ENCODE results near the gene KIF22.

The KIF22 gene

GRCh38 chr16:29809031-29809747 lies 18.6 kb downstream of the KIF22 start:
- WGBS, 2 experiments: 86 to 87% methylated on average over 31 of the region's 31 CpGs
- H3K4me1 ChIP-seq (ENCODE audit: control insufficient read depth, insufficient read depth, low read length): peaks cover 46% of the 10 kb centered on the region
- H3K27ac ChIP-seq (ENCODE audit: insufficient read depth, low read depth, low read length, poor library complexity, severe bottlenecking): no peak overlapping the region
- no peaks in the 10 kb centered on the region for H3K9me3 ChIP-seq (ENCODE audit: control insufficient read depth, low read length)
- H3K27me3 ChIP-seq (ENCODE audit: control insufficient read depth, insufficient read depth, low read length, poor library complexity, severe bottlenecking): no peaks in the 10 kb centered on the region
- H3K4me3 ChIP-seq (ENCODE audit: insufficient read depth, low read depth, low read length): peak overlapping the region; percentile 20
- peaks cover 6% of the 10 kb centered on the region for H3K36me3 ChIP-seq (ENCODE audit: control insufficient read depth, insufficient read depth, low read length)

GRCh38 chr16:29809850-29810698 lies 19.5 kb downstream of the KIF22 start:
- Histone ChIP-seq H3K27ac (ENCODE audit: insufficient read depth, low read depth, low read length, poor library complexity, severe bottlenecking) (peak overlapping the region; percentile 96), H3K36me3 (ENCODE audit: control insufficient read depth, insufficient read depth, low read length) (peaks cover 6% of the 10 kb centered on the region), H3K4me1 (ENCODE audit: control insufficient read depth, insufficient read depth, low read length) (peaks cover 43% of the 10 kb centered on the region), H3K4me3 (ENCODE audit: insufficient read depth, low read depth, low read length) (peak overlapping the region; percentile 20), H3K9me3 (ENCODE audit: control insufficient read depth, low read length) (no peaks in the 10 kb centered on the region), H3K27me3 (ENCODE audit: control insufficient read depth, insufficient read depth, low read length, poor library complexity, severe bottlenecking) (no peaks in the 10 kb centered on the region)
- WGBS, 2 experiments: 51 to 54% methylated on average over 22 to 23 of the region's 23 CpGs

GRCh38 chr16:29810699-29811169 lies 20.2 kb downstream of the KIF22 start:
- peaks cover 43% of the 10 kb centered on the region for H3K4me1 ChIP-seq (ENCODE audit: control insufficient read depth, insufficient read depth, low read length)
- peaks cover 6% of the 10 kb centered on the region for H3K36me3 ChIP-seq (ENCODE audit: control insufficient read depth, insufficient read depth, low read length)
- no peaks in the 10 kb centered on the region for H3K27me3 ChIP-seq (ENCODE audit: control insufficient read depth, insufficient read depth, low read length, poor library complexity, severe bottlenecking)
- H3K4me3 ChIP-seq (ENCODE audit: insufficient read depth, low read depth, low read length): peak overlapping the region; percentile 90
- 8 to 10% methylated on average over 9 of the region's 9 CpGs for WGBS, 2 experiments
- no peaks in the 10 kb centered on the region for H3K9me3 ChIP-seq (ENCODE audit: control insufficient read depth, low read length)
- peak overlapping the region; percentile 96 for H3K27ac ChIP-seq (ENCODE audit: insufficient read depth, low read depth, low read length, poor library complexity, severe bottlenecking)

GRCh38 chr16:29811170-29811895 lies 20.8 kb downstream of the KIF22 start:
- Histone ChIP-seq H3K27ac (ENCODE audit: insufficient read depth, low read depth, low read length, poor library complexity, severe bottlenecking) (peak overlapping the region; percentile 96), H3K36me3 (ENCODE audit: control insufficient read depth, insufficient read depth, low read length) (peaks cover 6% of the 10 kb centered on the region), H3K27me3 (ENCODE audit: control insufficient read depth, insufficient read depth, low read length, poor library complexity, severe bottlenecking) (no peaks in the 10 kb centered on the region), H3K4me1 (ENCODE audit: control insufficient read depth, insufficient read depth, low read length) (peaks cover 43% of the 10 kb centered on the region), H3K4me3 (ENCODE audit: insufficient read depth, low read depth, low read length) (peak overlapping the region; percentile 90), H3K9me3 (ENCODE audit: control insufficient read depth, low read length) (no peaks in the 10 kb centered on the region)
- WGBS, 2 experiments: 0% methylated on average over 31 of the region's 31 CpGs

- no peaks in the 10 kb centered on the region for H3K27me3 ChIP-seq (ENCODE audit: control insufficient read depth, insufficient read depth, low read length, poor library complexity, severe bottlenecking)
- H3K4me1 ChIP-seq (ENCODE audit: control insufficient read depth, insufficient read depth, low read length): peaks cover 47% of the 10 kb centered on the region
- H3K4me3 ChIP-seq (ENCODE audit: insufficient read depth, low read depth, low read length): peak within 1 kb of the TSS; percentile 90
- H3K9me3 ChIP-seq (ENCODE audit: control insufficient read depth, low read length): no peaks in the 10 kb centered on the region
- 0 to 1% methylated on average over 69 of the region's 69 CpGs for WGBS, 2 experiments
- H3K36me3 ChIP-seq (ENCODE audit: control insufficient read depth, insufficient read depth, low read length): peaks cover 6% of the 10 kb centered on the region
- peak within 1 kb of the TSS; percentile 96 for H3K27ac ChIP-seq (ENCODE audit: insufficient read depth, low read depth, low read length, poor library complexity, severe bottlenecking)
Measured at GRCh38 chr16:29811896-29812665, 21.5 kb downstream of the KIF22 start, which contains the start of gene PRRT2. Gene PRRT2, plus strand, starts transcription at chr16:29812193. Its CDS starts 862 bp downstream, at chr16:29813055.

GRCh38 chr16:29812754-29813643 lies 22.4 kb downstream of the KIF22 start:
- H3K9me3 ChIP-seq (ENCODE audit: control insufficient read depth, low read length): no peaks in the 10 kb centered on the region
- H3K4me1 ChIP-seq (ENCODE audit: control insufficient read depth, insufficient read depth, low read length): peaks cover 52% of the 10 kb centered on the region
- H3K27me3 ChIP-seq (ENCODE audit: control insufficient read depth, insufficient read depth, low read length, poor library complexity, severe bottlenecking): no peaks in the 10 kb centered on the region
- peak overlapping the region; percentile 90 for H3K4me3 ChIP-seq (ENCODE audit: insufficient read depth, low read depth, low read length)
- peaks cover 9% of the 10 kb centered on the region for H3K36me3 ChIP-seq (ENCODE audit: control insufficient read depth, insufficient read depth, low read length)
- WGBS, 2 experiments: 55 to 56% methylated on average over 8 to 9 of the region's 9 CpGs
- H3K27ac ChIP-seq (ENCODE audit: insufficient read depth, low read depth, low read length, poor library complexity, severe bottlenecking): no peak overlapping the region

GRCh38 chr16:29813644-29814562 lies 23.4 kb downstream of the KIF22 start:
- H3K4me1 ChIP-seq (ENCODE audit: control insufficient read depth, insufficient read depth, low read length): peaks cover 44% of the 10 kb centered on the region
- peak overlapping the region; percentile 36 for H3K27ac ChIP-seq (ENCODE audit: insufficient read depth, low read depth, low read length, poor library complexity, severe bottlenecking)
- H3K9me3 ChIP-seq (ENCODE audit: control insufficient read depth, low read length): no peaks in the 10 kb centered on the region
- peak overlapping the region; percentile 90 for H3K4me3 ChIP-seq (ENCODE audit: insufficient read depth, low read depth, low read length)
- peaks cover 9% of the 10 kb centered on the region for H3K36me3 ChIP-seq (ENCODE audit: control insufficient read depth, insufficient read depth, low read length)
- WGBS, 2 experiments: 40 to 42% methylated on average over 24 of the region's 24 CpGs
- no peaks in the 10 kb centered on the region for H3K27me3 ChIP-seq (ENCODE audit: control insufficient read depth, insufficient read depth, low read length, poor library complexity, severe bottlenecking)

GRCh38 chr16:29814592-29814991 lies 24.0 kb downstream of the KIF22 start:
- no peaks in the 10 kb centered on the region for H3K9me3 ChIP-seq (ENCODE audit: control insufficient read depth, low read length)
- H3K4me1 ChIP-seq (ENCODE audit: control insufficient read depth, insufficient read depth, low read length): peaks cover 37% of the 10 kb centered on the region
- no peaks in the 10 kb centered on the region for H3K27me3 ChIP-seq (ENCODE audit: control insufficient read depth, insufficient read depth, low read length, poor library complexity, severe bottlenecking)
- WGBS, 2 experiments: 32 to 47% methylated on average over 5 of the region's 5 CpGs
- H3K27ac ChIP-seq (ENCODE audit: insufficient read depth, low read depth, low read length, poor library complexity, severe bottlenecking): peak overlapping the region; percentile 44
- H3K36me3 ChIP-seq (ENCODE audit: control insufficient read depth, insufficient read depth, low read length): peaks cover 15% of the 10 kb centered on the region
- peak overlapping the region; percentile 90 for H3K4me3 ChIP-seq (ENCODE audit: insufficient read depth, low read depth, low read length)

Measured in ectodermal cell (in vitro differentiated cells).